Keratinocyte (primary cell): ENCODE results near the gene TEX29.

Experiments
- EZH2 ChIP-seq: IDR thresholded peaks from one replicate; pipeline ENCODE4 v1.6.1; 2012; ENCODE audit warnings: inconsistent platforms, mild to moderate bottlenecking, low read length, moderate library complexity
- TF ChIP-seq, protein P1 (sequence below), 3 experiments: IDR thresholded peaks in 1 of 3; conservative IDR thresholded peaks in 1 of 3; optimal IDR thresholded peaks in 1 of 3; 2 replicates in 2 of 3; 3 replicates in 1 of 3; pipeline versions ENCODE3 to v1.5.1; 2011; ENCODE audit warnings: low read length in 3 of 3, mild to moderate bottlenecking in 3 of 3, moderate library complexity in 2 of 3, control low read depth in 1 of 3, inconsistent platforms in 1 of 3; ENCODE audit not compliant: insufficient read depth in 2 of 3; ENCODE audit errors: extremely low read depth in 1 of 3

DNA sequence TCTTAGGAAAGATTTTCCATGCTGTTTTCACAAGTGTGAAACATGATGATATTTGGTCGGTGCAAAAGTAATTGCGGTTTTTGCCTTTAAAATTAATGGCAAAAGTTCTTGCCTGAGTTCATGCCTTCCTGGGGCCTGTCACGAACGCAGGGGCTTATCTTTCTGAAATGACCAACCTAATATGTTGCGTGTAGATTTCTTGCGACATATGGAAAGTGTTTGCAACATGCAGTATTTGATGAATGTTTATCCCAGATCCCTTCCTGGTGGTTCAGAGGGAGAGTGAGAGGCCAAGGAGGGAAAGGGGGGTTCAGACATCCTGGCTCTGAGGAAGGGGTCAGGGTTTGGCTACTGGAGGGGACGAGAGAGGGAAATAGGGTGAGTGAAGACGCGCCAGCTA, 72.0 kb downstream of the TEX29 start:
- TF ChIP-seq, protein P1, sequence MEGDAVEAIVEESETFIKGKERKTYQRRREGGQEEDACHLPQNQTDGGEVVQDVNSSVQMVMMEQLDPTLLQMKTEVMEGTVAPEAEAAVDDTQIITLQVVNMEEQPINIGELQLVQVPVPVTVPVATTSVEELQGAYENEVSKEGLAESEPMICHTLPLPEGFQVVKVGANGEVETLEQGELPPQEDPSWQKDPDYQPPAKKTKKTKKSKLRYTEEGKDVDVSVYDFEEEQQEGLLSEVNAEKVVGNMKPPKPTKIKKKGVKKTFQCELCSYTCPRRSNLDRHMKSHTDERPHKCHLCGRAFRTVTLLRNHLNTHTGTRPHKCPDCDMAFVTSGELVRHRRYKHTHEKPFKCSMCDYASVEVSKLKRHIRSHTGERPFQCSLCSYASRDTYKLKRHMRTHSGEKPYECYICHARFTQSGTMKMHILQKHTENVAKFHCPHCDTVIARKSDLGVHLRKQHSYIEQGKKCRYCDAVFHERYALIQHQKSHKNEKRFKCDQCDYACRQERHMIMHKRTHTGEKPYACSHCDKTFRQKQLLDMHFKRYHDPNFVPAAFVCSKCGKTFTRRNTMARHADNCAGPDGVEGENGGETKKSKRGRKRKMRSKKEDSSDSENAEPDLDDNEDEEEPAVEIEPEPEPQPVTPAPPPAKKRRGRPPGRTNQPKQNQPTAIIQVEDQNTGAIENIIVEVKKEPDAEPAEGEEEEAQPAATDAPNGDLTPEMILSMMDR (optimal IDR thresholded peaks at IDR 0.05 in 1 of 3, IDR thresholded peaks at IDR 0.05 in 1 of 3, conservative IDR thresholded peaks at IDR 0.05 in 1 of 3; ENCODE audit: extremely low read depth in 1 of 3, insufficient read depth in 2 of 3, low read length in 3 of 3), result no peak
- no peak for TF ChIP-seq EZH2
